ENCODE data around the gene DCLK2. TPM values are rescaled to one million over a fixed set of nuclear protein-coding genes. Genes with fewer than 3 reads are reported as not detected.

The DCLK2 gene
- total and polyA plus RNA-seq, 2 of the 8 experiments (the other 6 are each of a cell fraction or from before 2014, with no cell fraction given) = 0.32 to 0.37 TPM

- Histone ChIP-seq H3K23ac (ENCODE audit: insufficient read length) (no peak overlapping the region), H2AFZ (ENCODE audit: low read length) (no peak overlapping the region), H4K8ac (ENCODE audit: extremely low read depth, insufficient read depth, low read length) (no peak overlapping the region), H3K79me1 (ENCODE audit: low read depth, low read length) (no peaks in the 10 kb centered on the region), H4K5ac (ENCODE audit: insufficient read length, low read depth, low read length) (no peak overlapping the region), H2BK120ac (replicated peaks; ENCODE audit: low read depth, low read length) (no peak overlapping the region), H3K4me1 (replicated peaks in 1 of 4; ENCODE audit: control insufficient read depth in 3 of 4, insufficient read depth in 4 of 4, low read length in 3 of 4) (no peaks in the 10 kb centered on the region), H3K4ac (replicated peaks; ENCODE audit: insufficient read length, low read depth, low read length) (no peak overlapping the region), H3K23me2 (ENCODE audit: low read depth, low read length) (no peaks in the 10 kb centered on the region), H3K18ac (ENCODE audit: extremely low read depth, low read length) (no peak overlapping the region), H3K27ac (ENCODE audit: low read depth, low read length) (no peak overlapping the region), H3K36me3 (ENCODE audit: control insufficient read depth in 2 of 4, insufficient read depth in 4 of 4, low read length in 3 of 4) (no peaks in the 10 kb centered on the region), H3K9ac (replicated peaks in 1 of 4; ENCODE audit: extremely low read depth in 1 of 4, low read depth in 3 of 4, low read length in 3 of 4) (no peak overlapping the region), H2AK5ac (ENCODE audit: low read depth, low read length) (no peak overlapping the region), H3K4me3 (ENCODE audit: extremely low read depth in 1 of 4, insufficient read depth in 2 of 4, low read depth in 3 of 4, low read length in 4 of 4) (no peak overlapping the region), H3K14ac (ENCODE audit: insufficient read length) (no peak overlapping the region), H2BK12ac (ENCODE audit: low read depth, low read length) (no peak overlapping the region), H3K27me3 (replicated peaks in 1 of 4; ENCODE audit: control insufficient read depth in 3 of 4, extremely low read depth in 1 of 4, insufficient read depth in 3 of 4, low read length in 3 of 4) (no peaks in the 10 kb centered on the region), H3K56ac (replicated peaks; ENCODE audit: insufficient read length, low read depth, low read length) (no peak overlapping the region), H3K4me2 (ENCODE audit: insufficient read depth in 1 of 2, low read depth in 2 of 2, low read length in 2 of 2) (no peak overlapping the region), H4K20me1 (replicated peaks in 1 of 2; ENCODE audit: control insufficient read depth in 1 of 2, insufficient read depth in 2 of 2, low read length in 2 of 2) (no peaks in the 10 kb centered on the region), H2BK5ac (ENCODE audit: low read depth, low read length) (no peak overlapping the region), H2BK15ac (ENCODE audit: low read length) (no peak overlapping the region), H3K9me3 (ENCODE audit: insufficient read depth in 2 of 2, low read depth in 1 of 2, low read length in 1 of 2) (0 out of 4 replicates have a peak, but pooled peaks cover 0 to 7% of the 10 kb centered on the region in 2 experiments), H4K91ac (replicated peaks; ENCODE audit: insufficient read length, low read length) (no peak overlapping the region), H3K79me2 (ENCODE audit: control insufficient read depth in 1 of 2, insufficient read depth in 2 of 2, low read length in 2 of 2) (no peaks in the 10 kb centered on the region), H2BK20ac (ENCODE audit: low read length) (no peak overlapping the region)
- 90% methylated on average over 5 of the region's 5 CpGs; no CpG with 5 or more reads in 1 of the 2 experiments for WGBS, 2 experiments (ENCODE audit: extremely low coverage in 1 of 2, insufficient coverage in 1 of 2, insufficient read length in 1 of 2, insufficient replicate concordance in 2 of 2, low coverage in 1 of 2, low lambda C conversion rate in 2 of 2, missing lambda C conversion rate in 1 of 2)
- POLR2A ChIA-PET (ENCODE audit: partially characterized antibody) = no interaction called here
- FAIRE-seq = no peak
- CTCF ChIA-PET (ENCODE audit: partially characterized antibody) = interaction anchor here (1.0 kb wide), 1 partner anchor 102 kb away, joined by 3 read pairs; no protein-coding TSS in a partner anchor
- DNase-seq (ENCODE audit: low read depth in 1 of 2, low spot score in 2 of 2) = no peak
- no peak for TF ChIP-seq KDM5A (IDR thresholded peaks at IDR 0.05; ENCODE audit: low read length)
- TF ChIP-seq, protein P1, sequence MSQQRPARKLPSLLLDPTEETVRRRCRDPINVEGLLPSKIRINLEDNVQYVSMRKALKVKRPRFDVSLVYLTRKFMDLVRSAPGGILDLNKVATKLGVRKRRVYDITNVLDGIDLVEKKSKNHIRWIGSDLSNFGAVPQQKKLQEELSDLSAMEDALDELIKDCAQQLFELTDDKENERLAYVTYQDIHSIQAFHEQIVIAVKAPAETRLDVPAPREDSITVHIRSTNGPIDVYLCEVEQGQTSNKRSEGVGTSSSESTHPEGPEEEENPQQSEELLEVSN (IDR thresholded peaks at IDR 0.05) = no peak
- TF ChIP-seq POLR2A (IDR thresholded peaks at IDR 0.05; ENCODE audit: control extremely low read depth in 1 of 2, low read depth in 2 of 2, low read length in 2 of 2) = no peak
- no peak for TF ChIP-seq NANOG (IDR thresholded peaks at IDR 0.05; ENCODE audit: insufficient read depth, low read depth, low read length, poor library complexity, severe bottlenecking)
- no peak for TF ChIP-seq ZNF274 (IDR thresholded peaks at IDR 0.05; ENCODE audit: borderline replicate concordance, extremely low read depth, low read length)
- TF ChIP-seq JUN (IDR thresholded peaks at IDR 0.05; ENCODE audit: low read depth, low read length) = no peak
- TF ChIP-seq RXRA (IDR thresholded peaks at IDR 0.05; ENCODE audit: insufficient read depth, low read depth, low read length) = no peak
- no peak for TF ChIP-seq SP4 (IDR thresholded peaks at IDR 0.05; ENCODE audit: low read length)
- TF ChIP-seq, protein P2, sequence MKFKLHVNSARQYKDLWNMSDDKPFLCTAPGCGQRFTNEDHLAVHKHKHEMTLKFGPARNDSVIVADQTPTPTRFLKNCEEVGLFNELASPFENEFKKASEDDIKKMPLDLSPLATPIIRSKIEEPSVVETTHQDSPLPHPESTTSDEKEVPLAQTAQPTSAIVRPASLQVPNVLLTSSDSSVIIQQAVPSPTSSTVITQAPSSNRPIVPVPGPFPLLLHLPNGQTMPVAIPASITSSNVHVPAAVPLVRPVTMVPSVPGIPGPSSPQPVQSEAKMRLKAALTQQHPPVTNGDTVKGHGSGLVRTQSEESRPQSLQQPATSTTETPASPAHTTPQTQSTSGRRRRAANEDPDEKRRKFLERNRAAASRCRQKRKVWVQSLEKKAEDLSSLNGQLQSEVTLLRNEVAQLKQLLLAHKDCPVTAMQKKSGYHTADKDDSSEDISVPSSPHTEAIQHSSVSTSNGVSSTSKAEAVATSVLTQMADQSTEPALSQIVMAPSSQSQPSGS (IDR thresholded peaks at IDR 0.05; ENCODE audit: low read length) = no peak
- TF ChIP-seq BRCA1 (IDR thresholded peaks at IDR 0.05; ENCODE audit: low read depth, low read length) = no peak
Observed at GRCh38 chr4:150140774-150141400, 62.6 kb downstream of the DCLK2 start.
